Esophagus (tissue), 2 donors: ENCODE data around the gene CAMK1D. TPM values are rescaled to one million over a fixed set of nuclear protein-coding genes. Genes with fewer than 3 reads are reported as not detected.

Source experiments
- H3K27ac ChIP-seq, 2 donors: one replicate each; pipeline ENCODE4 v1.5.1; 2013; ENCODE audit warnings: low read depth in 2 of 2, mild to moderate bottlenecking in 2 of 2, inconsistent platforms in 1 of 2, low read length in 1 of 2, moderate library complexity in 1 of 2
- H3K27me3 ChIP-seq, 2 donors: one replicate each; pipeline ENCODE4 v1.6.1; 2013; ENCODE audit warnings: low read length in 2 of 2, control low read depth in 1 of 2, mild to moderate bottlenecking in 1 of 2; ENCODE audit not compliant: insufficient read depth in 2 of 2, control insufficient read depth in 1 of 2
- H3K36me3 ChIP-seq, 2 donors: one replicate each; pipeline ENCODE4 v1.6.1; 2013; ENCODE audit warnings: low read length in 1 of 2; ENCODE audit not compliant: control insufficient read depth in 2 of 2, insufficient read depth in 2 of 2
- H3K4me1 ChIP-seq, 2 donors: one replicate each; pipeline ENCODE4 v1.6.1; 2013; ENCODE audit warnings: low read length in 1 of 2; ENCODE audit not compliant: control insufficient read depth in 2 of 2, insufficient read depth in 2 of 2
- H3K4me3 ChIP-seq, 2 donors: one replicate each; pipeline ENCODE4 v1.5.1; 2013; ENCODE audit warnings: low read length in 2 of 2, mild to moderate bottlenecking in 2 of 2, low read depth in 1 of 2, moderate library complexity in 1 of 2
- H3K9me3 ChIP-seq, 2 donors: one replicate each; pipeline ENCODE4 v1.6.1; 2013; ENCODE audit warnings: mild to moderate bottlenecking in 2 of 2, low read depth in 1 of 2, low read length in 1 of 2, moderate library complexity in 1 of 2; ENCODE audit not compliant: control insufficient read depth in 2 of 2, insufficient read depth in 1 of 2
- whole genome bisulfite sequencing, 2 donors: extraction: QIAGEN DNeasy Blood & Tissue Kit; methylation state at CpG; one replicate each; pipeline ENCODE4 v1.1.7; 2013; 5-methylcytosine and 5-hydroxymethylcytosine counted together
- polyA plus RNA-seq, 2 donors: library from polyadenylated mRNA; stranded (reverse); fragments of 200-250 nt; gene quantifications; one replicate each; pipeline ENCODE4 v1.2.3, GENCODE V29; 2013
- donor health status: healthy with polysubstance abuse.
- donor health status: Bipolar disorder and iron deficiency.

Gene CAMK1D
- polyA plus RNA-seq, 2 donors, result 5.4 to 5.6 TPM

DNA sequence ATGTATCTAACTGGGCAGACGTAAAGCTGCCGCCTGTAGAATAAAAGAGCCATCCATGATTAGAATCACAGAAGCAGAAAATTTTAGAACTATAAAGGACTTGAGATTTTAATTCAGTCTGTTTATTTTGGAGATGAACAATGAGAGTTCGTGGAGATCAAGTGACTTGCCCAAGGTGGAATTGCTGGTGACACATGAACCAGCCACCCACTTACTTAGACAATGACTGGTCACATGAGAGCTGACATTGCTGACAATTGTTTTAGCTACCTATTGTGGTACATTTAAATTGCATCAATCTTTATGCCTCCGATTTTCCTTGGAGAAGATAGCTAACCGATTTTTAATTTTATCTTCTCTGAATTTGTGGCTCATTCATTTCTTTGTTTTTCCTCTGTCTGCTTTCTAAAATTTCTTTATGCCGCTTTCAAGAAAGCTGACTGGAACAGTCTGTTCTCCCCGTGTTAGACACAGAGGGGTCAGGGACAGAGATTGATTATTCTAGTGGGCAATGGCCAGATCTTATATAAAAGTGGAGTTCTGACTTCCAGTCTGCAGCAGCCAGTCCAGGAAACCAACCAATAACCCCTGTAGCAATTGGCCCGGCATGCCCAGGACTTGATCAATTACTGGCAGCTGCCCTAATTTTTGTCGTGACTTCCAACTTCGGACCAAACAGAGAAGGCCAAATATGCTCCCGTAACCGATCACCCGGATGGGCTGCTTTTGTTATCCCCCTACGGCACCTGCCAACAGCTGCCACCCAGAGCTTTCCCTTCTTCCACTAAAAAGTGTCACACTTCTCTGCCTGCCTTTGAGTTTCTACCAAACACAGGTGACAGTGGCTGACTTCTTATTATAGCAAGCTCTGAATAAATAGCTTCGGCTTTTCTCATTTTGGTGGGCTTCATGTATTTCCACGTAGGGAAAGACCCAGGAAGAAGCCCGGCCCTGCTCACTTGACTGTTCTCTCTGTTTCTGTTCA, 241.6 kb downstream of the CAMK1D start:
- Histone ChIP-seq H3K27me3 (no peaks in the 10 kb centered on the region), H3K36me3 (no peaks in the 10 kb centered on the region), H3K9me3 (no peaks in the 10 kb centered on the region), H3K4me1 (peaks cover 0 to 15% of the 10 kb centered on the region in 2 donors), H3K4me3 (no peak overlapping the region), H3K27ac (peak overlapping the region in 1 of 2 donors; percentile 33)
- 83 to 84% methylated on average over 17 of the region's 17 CpGs for WGBS, 2 donors

DNA sequence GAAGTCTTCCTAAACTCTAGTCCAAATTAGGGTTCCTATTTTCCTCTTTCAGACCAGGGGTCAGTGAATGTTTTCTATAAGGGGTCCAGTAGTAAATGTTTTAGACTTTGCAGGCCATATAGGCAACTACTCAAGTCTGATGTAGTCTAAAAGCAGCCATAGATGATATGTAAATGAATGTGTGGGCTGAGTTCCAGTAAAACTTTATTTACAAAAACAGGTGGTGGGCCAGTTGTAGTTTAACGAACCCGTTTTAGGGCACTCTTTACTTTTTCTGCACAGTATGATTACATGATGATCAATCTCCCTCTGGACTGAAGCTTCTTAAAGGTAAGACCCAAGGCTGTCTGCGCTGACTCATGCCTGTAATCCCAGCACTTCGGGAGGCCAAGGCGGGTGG, 243.6 kb downstream of the CAMK1D start:
- Histone ChIP-seq H3K4me1 (peaks cover 0 to 7% of the 10 kb centered on the region in 2 donors), H3K36me3 (no peaks in the 10 kb centered on the region), H3K27me3 (no peaks in the 10 kb centered on the region), H3K4me3 (no peak overlapping the region), H3K27ac (peak overlapping the region in 1 of 2 donors; percentile 2), H3K9me3 (no peaks in the 10 kb centered on the region)
- WGBS, 2 donors, result 66 to 78% methylated on average over 5 of the region's 5 CpGs

DNA sequence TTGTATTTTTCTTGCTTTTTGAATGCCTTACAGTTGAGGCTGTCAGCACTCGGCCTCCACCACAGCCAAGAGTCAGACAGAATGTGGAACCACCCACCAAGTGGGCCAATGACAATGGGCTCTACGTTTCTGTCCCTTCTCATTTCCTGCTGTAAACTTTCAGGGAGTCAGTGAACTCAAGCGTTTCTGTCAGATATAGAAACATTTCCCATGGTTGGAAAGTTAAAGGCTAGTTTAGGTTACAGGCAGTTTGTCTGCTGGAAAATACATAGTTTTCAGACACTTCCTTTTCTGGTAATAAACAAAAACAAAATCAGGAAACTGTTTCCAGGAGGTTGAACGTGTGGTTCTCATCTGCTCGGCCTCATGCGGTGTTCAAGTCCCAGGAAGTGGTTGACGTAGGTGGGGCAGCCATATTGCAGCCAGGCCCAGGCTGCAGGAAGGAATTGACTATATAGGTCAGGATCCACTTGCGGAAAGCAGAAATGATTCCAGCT, 245.1 kb downstream of the CAMK1D start:
- no peaks in the 10 kb centered on the region for H3K27me3 ChIP-seq
- H3K36me3 ChIP-seq, result no peaks in the 10 kb centered on the region
- peaks cover 0 to 7% of the 10 kb centered on the region in 2 donors for H3K4me1 ChIP-seq
- 58 to 64% methylated on average over 8 of the region's 8 CpGs for WGBS, 2 donors
- H3K4me3 ChIP-seq, result no peak overlapping the region
- no peaks in the 10 kb centered on the region for H3K9me3 ChIP-seq
- peak overlapping the region; percentile 44 to 83 for H3K27ac ChIP-seq

DNA sequence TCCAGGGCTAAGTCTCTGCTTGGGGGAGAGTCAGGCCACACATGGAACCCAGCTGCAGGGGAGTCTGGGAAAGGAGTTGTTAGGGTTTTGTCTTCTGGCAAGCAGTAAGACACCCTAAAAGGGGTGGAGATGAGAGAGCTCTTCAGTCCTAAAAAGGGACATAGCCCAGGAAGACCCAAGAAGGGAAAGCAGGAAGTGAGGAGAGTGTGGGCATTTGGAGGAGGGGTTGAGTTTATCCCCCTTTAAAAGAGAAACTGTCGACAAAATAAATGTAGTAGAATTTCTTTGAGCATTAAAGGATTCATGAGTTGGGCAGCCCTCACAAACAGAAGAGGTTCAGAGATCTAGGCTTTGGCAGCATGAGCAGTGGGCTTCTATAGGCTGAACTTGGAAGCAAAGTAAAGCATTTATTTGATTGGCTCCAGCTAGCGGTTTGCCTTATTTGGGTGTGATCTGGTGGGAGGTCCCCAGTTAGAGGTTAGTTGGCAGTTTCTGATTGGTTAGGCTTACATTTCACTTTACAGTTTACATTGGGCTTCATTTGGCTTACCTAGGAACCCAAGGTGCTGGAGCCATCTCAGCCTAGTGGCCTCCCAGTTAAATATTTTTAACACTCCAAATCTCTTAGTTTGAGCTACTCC, 246.7 kb downstream of the CAMK1D start:
- no peaks in the 10 kb centered on the region for H3K27me3 ChIP-seq
- H3K4me1 ChIP-seq, result peaks cover 0 to 7% of the 10 kb centered on the region in 2 donors
- H3K9me3 ChIP-seq, result no peaks in the 10 kb centered on the region
- WGBS, 2 donors, result 97 to 100% methylated on average over 2 of the region's 2 CpGs
- no peaks in the 10 kb centered on the region for H3K36me3 ChIP-seq
- no peak overlapping the region for H3K4me3 ChIP-seq
- no peak overlapping the region for H3K27ac ChIP-seq

DNA sequence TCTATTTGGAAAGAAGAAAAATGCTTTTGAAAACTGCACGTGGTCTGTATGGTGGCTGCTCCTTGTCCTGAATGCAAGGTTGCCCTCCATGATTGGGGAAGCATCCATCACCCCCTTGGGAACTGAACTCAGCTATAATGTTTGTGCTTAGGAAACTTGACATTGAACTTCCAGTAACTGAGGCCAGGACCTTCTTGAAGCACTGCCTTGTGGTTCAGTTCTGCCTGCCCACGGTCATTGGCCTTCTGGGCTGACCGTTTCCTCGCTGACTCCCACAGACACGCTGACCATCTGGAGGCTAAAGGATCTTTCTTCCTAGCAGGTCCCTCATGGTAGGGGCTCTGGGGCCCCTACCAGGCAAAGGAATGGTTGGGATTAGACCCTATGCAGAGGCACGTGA, 247.8 kb downstream of the CAMK1D start:
- H3K36me3 ChIP-seq, result no peaks in the 10 kb centered on the region
- no peaks in the 10 kb centered on the region for H3K9me3 ChIP-seq
- H3K27me3 ChIP-seq, result no peaks in the 10 kb centered on the region
- no peak overlapping the region for H3K27ac ChIP-seq
- 89 to 94% methylated on average over 6 of the region's 6 CpGs for WGBS, 2 donors
- H3K4me3 ChIP-seq, result no peak overlapping the region
- H3K4me1 ChIP-seq, result peaks cover 0 to 7% of the 10 kb centered on the region in 2 donors

DNA sequence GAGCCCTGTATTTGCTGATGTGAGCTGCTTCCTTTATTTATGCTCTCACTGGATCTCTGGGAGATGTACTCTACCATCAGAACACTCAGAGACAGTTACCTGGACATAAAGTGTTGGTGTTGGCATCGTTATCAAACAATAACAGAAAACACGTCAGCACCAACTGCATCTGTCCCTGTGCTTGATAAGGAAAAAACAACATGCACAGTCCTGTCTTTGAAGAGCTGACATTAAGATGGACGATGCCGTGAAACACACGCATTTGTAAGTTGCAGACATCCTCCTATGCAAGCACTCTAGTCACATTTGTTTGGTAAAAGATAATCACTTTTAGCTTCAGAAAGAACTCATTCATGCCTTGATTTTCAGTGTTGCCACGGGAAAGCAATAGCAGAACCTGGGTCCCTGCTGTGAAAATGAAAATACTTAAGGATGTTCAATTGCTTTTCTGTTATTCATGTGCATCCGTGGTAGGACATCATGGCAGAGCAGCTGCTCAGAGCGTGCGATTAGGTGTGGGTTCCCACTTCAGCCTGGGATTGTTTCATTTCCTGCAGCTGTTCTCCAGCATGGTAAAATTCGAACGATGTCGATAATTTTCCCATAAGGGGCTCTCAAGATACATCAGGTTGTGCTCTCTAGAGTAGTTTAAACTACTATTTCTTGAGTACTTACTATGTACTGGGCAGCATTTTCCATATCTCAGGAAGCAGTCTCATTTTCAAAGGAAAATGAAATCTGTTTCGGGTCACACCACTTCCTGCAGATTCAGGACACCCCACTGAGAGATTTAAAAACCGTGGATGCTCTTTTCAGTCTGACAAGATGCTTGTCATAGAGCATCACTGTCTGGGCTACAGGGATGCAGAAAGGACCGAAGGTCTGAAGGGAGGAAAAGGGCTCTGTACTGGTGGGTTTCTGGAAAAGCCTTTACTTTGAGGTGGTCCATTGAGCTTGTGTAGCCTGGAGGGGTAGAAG, 248.7 kb downstream of the CAMK1D start:
- Histone ChIP-seq H3K27me3 (no peaks in the 10 kb centered on the region), H3K9me3 (no peaks in the 10 kb centered on the region), H3K4me1 (peaks cover 0 to 7% of the 10 kb centered on the region in 2 donors), H3K27ac (no peak overlapping the region), H3K4me3 (no peak overlapping the region), H3K36me3 (no peaks in the 10 kb centered on the region)
- 79 to 82% methylated on average over 15 of the region's 15 CpGs for WGBS, 2 donors

DNA sequence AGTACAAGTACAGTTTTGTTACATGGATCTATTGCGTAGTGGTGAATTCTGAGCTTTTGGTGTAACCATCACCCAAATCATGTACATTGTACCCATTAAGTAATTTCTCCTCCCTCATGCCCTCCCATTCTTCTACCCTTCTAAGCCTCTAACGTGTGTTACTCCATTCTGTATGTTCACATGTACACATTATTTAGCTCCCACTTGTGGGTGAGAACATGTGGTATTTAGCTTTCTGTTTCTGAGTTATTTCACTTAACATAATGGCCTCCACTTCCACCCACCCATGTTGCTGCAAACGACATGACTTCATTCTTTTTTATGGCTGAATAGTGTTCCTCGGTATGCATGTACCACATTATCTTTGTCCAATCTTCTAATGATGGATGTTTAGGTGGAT, 251.3 kb downstream of the CAMK1D start:
- Histone ChIP-seq H3K4me3 (no peak overlapping the region), H3K9me3 (no peaks in the 10 kb centered on the region), H3K4me1 (peaks cover 0 to 6% of the 10 kb centered on the region in 2 donors), H3K27me3 (no peaks in the 10 kb centered on the region), H3K27ac (no peak overlapping the region), H3K36me3 (no peaks in the 10 kb centered on the region)
- 78 to 81% methylated on average over 4 of the region's 4 CpGs for WGBS, 2 donors

DNA sequence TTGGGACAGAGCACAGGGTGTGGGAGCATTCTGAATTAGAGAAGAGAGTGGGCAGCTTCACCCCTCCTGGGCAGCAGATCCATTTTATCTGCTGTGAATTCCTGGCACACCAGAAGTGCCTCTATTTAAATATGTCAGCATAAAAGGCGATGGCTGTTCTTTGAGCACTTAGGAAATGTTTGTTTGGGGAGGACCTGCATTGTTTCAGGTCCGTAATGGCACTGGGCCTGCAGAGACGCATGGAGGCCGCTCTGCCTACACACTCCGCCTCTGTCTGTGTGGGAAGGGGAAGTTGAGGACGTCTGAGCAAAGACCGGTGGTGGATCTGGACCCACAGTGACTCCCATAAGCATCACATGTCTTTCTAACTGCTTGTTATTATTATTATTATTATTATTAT, 253.2 kb downstream of the CAMK1D start:
- no peaks in the 10 kb centered on the region for H3K27me3 ChIP-seq
- H3K4me3 ChIP-seq, result no peak overlapping the region
- no peaks in the 10 kb centered on the region for H3K9me3 ChIP-seq
- no peaks in the 10 kb centered on the region for H3K36me3 ChIP-seq
- no peak overlapping the region for H3K27ac ChIP-seq
- H3K4me1 ChIP-seq, result peaks cover 0 to 13% of the 10 kb centered on the region in 2 donors
- WGBS, 2 donors, result 86 to 89% methylated on average over 7 of the region's 7 CpGs
